Measurements from ENCODE around the gene SMCHD1. TPM values are rescaled to one million over a fixed set of nuclear protein-coding genes. Genes with fewer than 3 reads are reported as not detected.

Gene SMCHD1
- total RNA-seq, 2 donors from 2014 or later: 36.5 to 43.3 TPM

DNA sequence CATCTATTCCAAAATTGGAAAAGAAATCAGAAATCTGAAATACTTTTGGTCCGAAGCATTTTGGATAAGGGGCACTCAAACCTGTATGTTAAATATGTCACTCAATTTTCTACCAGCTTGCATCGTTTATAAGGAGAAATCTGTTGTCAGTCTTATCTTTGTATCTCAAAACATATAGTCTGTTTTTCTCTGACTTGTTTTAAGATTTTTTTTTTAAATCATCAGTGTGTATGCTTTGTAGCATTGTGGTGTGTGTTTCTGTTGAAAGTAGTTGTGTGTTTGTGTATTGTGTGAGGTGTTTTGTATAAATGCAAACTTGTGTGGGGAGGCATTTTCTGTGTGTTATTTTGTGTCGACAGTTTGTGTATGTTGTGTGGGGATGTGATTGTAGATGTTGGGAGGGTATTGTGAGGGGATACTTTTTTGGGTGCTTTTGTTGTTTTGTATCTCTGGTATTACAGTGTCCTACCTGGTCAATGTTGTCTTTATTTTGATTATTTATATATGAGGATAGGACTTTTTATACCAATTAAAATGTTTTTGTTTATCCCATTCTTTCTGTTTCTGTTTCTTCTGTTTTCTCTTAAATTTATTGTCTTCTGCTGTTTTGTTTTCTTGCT is 30.9 kb downstream of the SMCHD1 start:
- intact Hi-C loops (cut with DNase I): no loop called here
- H3K27ac ChIP-seq: no peak overlapping the region
- H3K36me3 ChIP-seq: no peaks in the 10 kb centered on the region

DNA sequence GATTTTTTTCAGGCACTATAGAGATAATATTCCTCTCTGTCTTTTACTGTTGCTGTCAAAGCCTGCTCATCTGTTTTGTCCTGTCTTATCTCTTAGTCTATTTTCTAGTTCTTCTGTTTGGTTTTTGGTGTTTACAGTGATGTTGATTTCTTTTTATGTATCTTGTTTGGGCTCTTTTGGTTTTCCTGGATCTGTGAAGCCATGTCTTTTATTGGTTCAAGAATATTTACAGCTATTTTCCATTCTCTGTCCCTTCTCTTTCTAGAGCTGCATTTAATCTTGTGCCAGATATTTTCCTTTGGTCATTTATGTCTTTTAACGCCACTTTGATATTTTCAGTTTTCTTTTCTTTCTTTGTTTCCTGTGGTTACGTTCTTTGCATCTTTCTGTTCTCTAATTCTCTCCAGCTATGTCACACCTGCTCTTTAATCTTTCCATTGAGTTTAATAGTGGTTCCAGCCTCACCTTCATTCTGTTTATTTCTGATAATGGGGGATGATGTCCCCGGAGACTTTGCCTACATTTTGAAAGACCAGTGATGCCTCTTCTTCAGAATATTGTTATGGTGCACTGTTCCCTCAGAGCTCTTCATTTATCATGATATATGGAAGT is 32.0 kb downstream of the SMCHD1 start:
- no peaks in the 10 kb centered on the region for H3K27me3 ChIP-seq
- TF ChIP-seq, protein P1, sequence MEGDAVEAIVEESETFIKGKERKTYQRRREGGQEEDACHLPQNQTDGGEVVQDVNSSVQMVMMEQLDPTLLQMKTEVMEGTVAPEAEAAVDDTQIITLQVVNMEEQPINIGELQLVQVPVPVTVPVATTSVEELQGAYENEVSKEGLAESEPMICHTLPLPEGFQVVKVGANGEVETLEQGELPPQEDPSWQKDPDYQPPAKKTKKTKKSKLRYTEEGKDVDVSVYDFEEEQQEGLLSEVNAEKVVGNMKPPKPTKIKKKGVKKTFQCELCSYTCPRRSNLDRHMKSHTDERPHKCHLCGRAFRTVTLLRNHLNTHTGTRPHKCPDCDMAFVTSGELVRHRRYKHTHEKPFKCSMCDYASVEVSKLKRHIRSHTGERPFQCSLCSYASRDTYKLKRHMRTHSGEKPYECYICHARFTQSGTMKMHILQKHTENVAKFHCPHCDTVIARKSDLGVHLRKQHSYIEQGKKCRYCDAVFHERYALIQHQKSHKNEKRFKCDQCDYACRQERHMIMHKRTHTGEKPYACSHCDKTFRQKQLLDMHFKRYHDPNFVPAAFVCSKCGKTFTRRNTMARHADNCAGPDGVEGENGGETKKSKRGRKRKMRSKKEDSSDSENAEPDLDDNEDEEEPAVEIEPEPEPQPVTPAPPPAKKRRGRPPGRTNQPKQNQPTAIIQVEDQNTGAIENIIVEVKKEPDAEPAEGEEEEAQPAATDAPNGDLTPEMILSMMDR (IDR thresholded peaks at IDR 0.05): no peak
- H3K27ac ChIP-seq: no peak overlapping the region
- no peaks in the 10 kb centered on the region for H3K9me3 ChIP-seq
- DNase-seq: no peak
- no peak overlapping the region for H3K4me3 ChIP-seq
- intact Hi-C loops (cut with DNase I): no loop called here
- H3K9ac ChIP-seq (ENCODE audit: low read depth in 2 of 2, low read length in 2 of 2): no peak overlapping the region
- no peaks in the 10 kb centered on the region for H3K4me1 ChIP-seq
- H3K36me3 ChIP-seq: no peaks in the 10 kb centered on the region

More for the DNA sequence above, 30.9 kb downstream of the SMCHD1 start:
- TF ChIP-seq, protein P1 (IDR thresholded peaks at IDR 0.05): no peak
- H3K4me1 ChIP-seq: no peaks in the 10 kb centered on the region
- no peak overlapping the region for H3K9ac ChIP-seq (ENCODE audit: low read depth in 2 of 2, low read length in 2 of 2)
- DNase-seq: no peak
- H3K9me3 ChIP-seq: no peaks in the 10 kb centered on the region
- H3K27me3 ChIP-seq: no peaks in the 10 kb centered on the region
- H3K4me3 ChIP-seq: no peak overlapping the region

DNA sequence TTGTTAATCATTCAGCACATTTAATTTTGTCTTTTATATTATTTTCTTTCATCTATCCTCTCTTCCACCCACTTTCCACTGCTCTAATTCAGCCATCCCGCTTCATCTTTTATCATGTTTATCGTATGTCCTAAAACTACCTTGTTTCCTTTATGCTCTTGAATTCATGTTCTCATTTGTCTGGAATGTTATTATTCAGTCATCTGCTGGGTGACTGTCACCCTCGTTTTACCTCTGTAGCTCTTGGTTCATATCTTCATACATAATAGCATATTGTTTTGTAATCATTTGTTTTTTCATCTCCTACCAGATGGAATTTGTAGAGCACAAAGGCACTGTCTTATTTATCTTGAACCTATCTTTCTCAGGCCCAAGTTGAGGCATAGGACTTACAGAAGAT is 37.0 kb downstream of the SMCHD1 start:
- no peak overlapping the region for H3K27ac ChIP-seq
- no peak for DNase-seq
- peaks cover 4% of the 10 kb centered on the region for H3K36me3 ChIP-seq
- H3K9me3 ChIP-seq: no peaks in the 10 kb centered on the region
- intact Hi-C loops (cut with DNase I): no loop called here
- no peak overlapping the region for H3K9ac ChIP-seq (ENCODE audit: low read depth in 2 of 2, low read length in 2 of 2)
- TF ChIP-seq, protein P1 (IDR thresholded peaks at IDR 0.05): no peak
- no peaks in the 10 kb centered on the region for H3K4me1 ChIP-seq
- no peak overlapping the region for H3K4me3 ChIP-seq
- no peaks in the 10 kb centered on the region for H3K27me3 ChIP-seq

DNA sequence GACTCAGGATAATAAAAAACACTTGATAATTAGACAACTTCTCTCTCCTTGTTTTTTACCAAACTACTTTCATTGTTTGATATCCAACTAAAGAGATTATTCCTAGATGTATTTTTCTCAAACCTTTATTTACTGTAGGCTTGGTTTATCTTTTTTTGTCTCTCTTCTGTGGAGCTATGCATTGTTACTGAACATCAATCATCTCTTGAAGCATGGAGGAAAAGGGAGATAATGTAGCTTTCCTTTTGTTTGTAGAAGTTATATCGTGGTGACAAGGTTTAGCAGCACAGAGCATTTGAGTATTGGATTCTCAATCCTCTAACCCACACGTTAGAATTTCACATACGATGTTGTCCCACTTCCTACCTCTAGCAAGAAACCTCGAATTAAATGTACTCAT is 41.7 kb downstream of the SMCHD1 start:
- intact Hi-C loops (cut with DNase I): no loop called here
- Histone ChIP-seq H3K4me3 (no peak overlapping the region), H3K9me3 (no peaks in the 10 kb centered on the region), H3K36me3 (peaks cover 10% of the 10 kb centered on the region), H3K27ac (no peak overlapping the region), H3K9ac (ENCODE audit: low read depth in 2 of 2, low read length in 2 of 2) (no peak overlapping the region), H3K4me1 (no peaks in the 10 kb centered on the region), H3K27me3 (no peaks in the 10 kb centered on the region)
- no peak for DNase-seq
- TF ChIP-seq, protein P1 (IDR thresholded peaks at IDR 0.05): no peak

DNA sequence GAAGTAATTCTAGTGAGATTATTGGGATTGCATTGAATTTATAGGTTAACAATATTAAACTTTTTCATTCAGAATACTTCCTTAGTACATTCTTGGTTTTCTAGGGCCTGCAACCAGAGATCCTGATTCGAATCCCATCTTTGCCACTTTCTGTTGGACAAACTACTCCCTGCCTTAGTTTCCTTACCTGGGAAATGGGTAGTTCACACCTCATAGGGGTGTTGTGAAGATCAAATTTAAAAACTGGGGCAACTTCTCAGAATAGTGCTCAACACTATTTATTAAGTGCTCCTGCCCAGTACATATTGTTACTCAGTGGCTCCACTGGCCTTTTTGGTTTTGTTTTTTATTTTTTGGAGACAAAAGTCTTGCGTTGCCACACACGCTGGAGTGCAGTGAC is 43.5 kb downstream of the SMCHD1 start:
- TF ChIP-seq, protein P1 (IDR thresholded peaks at IDR 0.05): no peak
- Histone ChIP-seq H3K27ac (no peak overlapping the region), H3K36me3 (peaks cover 10% of the 10 kb centered on the region), H3K9me3 (no peaks in the 10 kb centered on the region), H3K4me1 (no peaks in the 10 kb centered on the region), H3K9ac (ENCODE audit: low read depth in 2 of 2, low read length in 2 of 2) (no peak overlapping the region), H3K4me3 (no peak overlapping the region), H3K27me3 (no peaks in the 10 kb centered on the region)
- no peak for DNase-seq
- intact Hi-C loops (cut with DNase I): no loop called here

All from colonic mucosa (tissue), 4 donors.